Lower lobe of right lung (tissue), 2 donors: ENCODE measurements around the gene MED9. TPM values are rescaled to one million over a fixed set of nuclear protein-coding genes. Genes with fewer than 3 reads are reported as not detected.

Experiments
- ATAC-seq, 2 donors: fragments of 200-7000 bp; cut with Tn5 transposase; one replicate each; pipeline ENCODE4 v1.9.1; 2020 to 2022; ENCODE audit warnings: mild to moderate bottlenecking in 2 of 2, moderate library complexity in 2 of 2
- DNase-seq: peaks from one replicate; pipeline ENCODE4 v3.0.0-alpha.2; 2020
- H3K27ac ChIP-seq: fragments of 200-600 bp; one replicate; pipeline ENCODE4 v1.8.0; 2022
- H3K27me3 ChIP-seq: fragments of 200-600 bp; one replicate; pipeline ENCODE4 v1.8.0; 2022; ENCODE audit warnings: low read depth
- H3K36me3 ChIP-seq: fragments of 200-600 bp; one replicate; pipeline ENCODE4 v1.8.0; 2022; ENCODE audit warnings: mild to moderate bottlenecking
- H3K4me1 ChIP-seq: fragments of 200-600 bp; one replicate; pipeline ENCODE4 v1.8.0; 2022
- H3K4me3 ChIP-seq: fragments of 200-600 bp; one replicate; pipeline ENCODE4 v1.8.0; 2022; ENCODE audit warnings: mild to moderate bottlenecking
- H3K9me3 ChIP-seq: fragments of 200-600 bp; one replicate; pipeline ENCODE4 v1.8.0; 2022
- intact Hi-C: fragments of 100-400 bp; cut with DNase I; formaldehyde crosslinking; loops from one replicate; pipeline ENCODE4 v1.11.0; 2022
- total RNA-seq: library from RNA; stranded (reverse); fragmentation: NEBNext Ultra II Directional; extraction: Animal tissue kit (Norgen Biotek cat#: 25700); gene quantifications from one replicate; pipeline ENCODE4 v1.2.1, GENCODE V29; 2021
- TF ChIP-seq, protein P1 (sequence below): fragments of 200-600 bp; IDR thresholded peaks from one replicate; pipeline ENCODE4 v1.8.0; 2022; ENCODE audit warnings: antibody characterized with exemption, mild to moderate bottlenecking
- donor health status: DM: no; HTN: yes; CAD: no; lungs with severe emphysema.

MED9 gene
- total RNA-seq, 1 donor from 2014 or later = 14.5 TPM

DNA sequence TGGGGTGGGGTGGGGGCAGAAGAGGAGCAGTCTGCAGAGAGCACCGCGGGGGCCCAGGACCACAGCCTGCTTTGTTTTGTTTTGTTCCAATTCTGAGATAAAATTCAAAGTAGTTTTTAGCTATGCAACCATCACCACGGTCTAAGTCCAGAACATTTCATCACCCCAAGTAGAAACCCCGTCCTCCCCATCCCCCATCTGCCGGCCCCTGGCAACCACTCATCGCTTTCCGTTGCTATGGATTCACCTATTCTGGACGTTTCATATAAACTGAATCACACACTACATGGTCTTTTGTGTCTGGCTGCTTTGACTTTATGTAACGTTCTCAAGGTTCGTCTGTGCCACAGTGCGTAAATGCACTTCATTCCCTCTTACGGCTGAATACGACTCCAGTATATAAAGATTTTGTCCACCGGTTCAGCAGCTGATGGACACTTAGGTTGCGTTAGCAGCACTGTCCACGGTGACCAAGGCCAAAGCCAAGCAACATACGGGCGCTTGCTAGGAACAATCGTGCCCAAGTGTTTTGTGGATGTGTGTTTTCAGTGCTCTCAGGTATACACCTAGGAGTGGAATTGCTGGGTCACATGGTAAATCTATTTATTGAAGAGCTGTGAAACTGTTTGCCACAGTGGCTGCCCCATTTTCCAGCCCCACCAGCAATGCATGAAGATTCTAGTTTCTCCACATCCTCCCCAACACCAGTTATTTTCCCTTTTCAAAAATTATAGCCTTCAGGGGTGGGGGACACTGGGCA lies 47.1 kb downstream of the MED9 start:
- Histone ChIP-seq H3K27me3 (no peaks in the 10 kb centered on the region), H3K9me3 (no peaks in the 10 kb centered on the region), H3K4me3 (no peak overlapping the region), H3K36me3 (peaks cover 12% of the 10 kb centered on the region), H3K4me1 (peaks cover 12% of the 10 kb centered on the region), H3K27ac (no peak overlapping the region)
- intact Hi-C loops = no loop called here
- no peak for DNase-seq
- ATAC-seq = no peak
- TF ChIP-seq, protein P1, sequence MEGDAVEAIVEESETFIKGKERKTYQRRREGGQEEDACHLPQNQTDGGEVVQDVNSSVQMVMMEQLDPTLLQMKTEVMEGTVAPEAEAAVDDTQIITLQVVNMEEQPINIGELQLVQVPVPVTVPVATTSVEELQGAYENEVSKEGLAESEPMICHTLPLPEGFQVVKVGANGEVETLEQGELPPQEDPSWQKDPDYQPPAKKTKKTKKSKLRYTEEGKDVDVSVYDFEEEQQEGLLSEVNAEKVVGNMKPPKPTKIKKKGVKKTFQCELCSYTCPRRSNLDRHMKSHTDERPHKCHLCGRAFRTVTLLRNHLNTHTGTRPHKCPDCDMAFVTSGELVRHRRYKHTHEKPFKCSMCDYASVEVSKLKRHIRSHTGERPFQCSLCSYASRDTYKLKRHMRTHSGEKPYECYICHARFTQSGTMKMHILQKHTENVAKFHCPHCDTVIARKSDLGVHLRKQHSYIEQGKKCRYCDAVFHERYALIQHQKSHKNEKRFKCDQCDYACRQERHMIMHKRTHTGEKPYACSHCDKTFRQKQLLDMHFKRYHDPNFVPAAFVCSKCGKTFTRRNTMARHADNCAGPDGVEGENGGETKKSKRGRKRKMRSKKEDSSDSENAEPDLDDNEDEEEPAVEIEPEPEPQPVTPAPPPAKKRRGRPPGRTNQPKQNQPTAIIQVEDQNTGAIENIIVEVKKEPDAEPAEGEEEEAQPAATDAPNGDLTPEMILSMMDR = no peak

DNA sequence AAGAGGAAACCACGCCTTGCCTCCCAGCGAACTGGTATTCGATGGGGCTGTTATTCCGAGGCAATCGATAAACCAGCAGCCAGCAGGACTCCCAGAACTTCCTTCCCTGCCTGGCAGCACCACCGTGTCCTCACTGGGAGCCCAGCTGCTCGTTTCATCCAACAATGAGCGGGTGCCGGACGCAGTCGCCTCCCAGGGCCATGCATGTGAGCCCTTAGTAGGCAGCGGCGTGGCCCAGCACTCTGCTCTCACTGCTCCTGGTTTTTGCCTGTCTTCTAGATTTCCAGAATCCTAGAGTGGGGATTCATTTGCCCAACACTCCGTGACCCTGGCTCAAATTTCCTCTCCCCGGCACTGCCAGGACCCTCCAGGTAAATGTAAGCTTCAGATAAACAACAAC lies 48.5 kb downstream of the MED9 start:
- H3K4me3 ChIP-seq = no peak overlapping the region
- TF ChIP-seq, protein P1 = no peak
- H3K27me3 ChIP-seq = no peaks in the 10 kb centered on the region
- H3K27ac ChIP-seq = no peak overlapping the region
- DNase-seq (no peak), ATAC-seq (no peak)
- peaks cover 9% of the 10 kb centered on the region for H3K36me3 ChIP-seq
- peaks cover 12% of the 10 kb centered on the region for H3K4me1 ChIP-seq
- no peaks in the 10 kb centered on the region for H3K9me3 ChIP-seq
- intact Hi-C loops = no loop called here

DNA sequence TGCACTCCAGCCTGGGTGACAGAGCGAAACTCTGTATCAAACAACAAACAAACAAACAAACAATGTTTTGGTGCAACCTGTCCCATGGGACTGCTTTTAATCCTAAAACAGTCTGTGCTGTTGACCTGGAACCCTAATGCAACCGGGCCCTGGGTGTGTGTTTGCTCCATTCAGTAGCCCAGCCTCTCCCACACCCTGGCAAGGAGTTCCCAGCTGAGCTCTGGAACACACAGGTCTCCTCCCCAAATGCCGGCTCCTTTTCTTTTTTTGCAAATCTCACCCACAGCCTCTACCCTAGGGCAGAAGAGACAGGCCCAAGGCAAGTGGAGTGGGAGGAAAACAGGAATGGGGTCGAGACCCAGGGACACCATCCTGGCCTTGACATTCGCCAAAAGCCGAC lies 49.2 kb downstream of the MED9 start:
- peaks cover 3% of the 10 kb centered on the region for H3K36me3 ChIP-seq
- no peak for DNase-seq
- H3K9me3 ChIP-seq = no peaks in the 10 kb centered on the region
- H3K27me3 ChIP-seq = no peaks in the 10 kb centered on the region
- TF ChIP-seq, protein P1 = no peak
- peaks cover 12% of the 10 kb centered on the region for H3K4me1 ChIP-seq
- H3K4me3 ChIP-seq = no peak overlapping the region
- ATAC-seq = peak in 1 of 2 donors; percentile 17
- no peak overlapping the region for H3K27ac ChIP-seq
- intact Hi-C loops = no loop called here

DNA sequence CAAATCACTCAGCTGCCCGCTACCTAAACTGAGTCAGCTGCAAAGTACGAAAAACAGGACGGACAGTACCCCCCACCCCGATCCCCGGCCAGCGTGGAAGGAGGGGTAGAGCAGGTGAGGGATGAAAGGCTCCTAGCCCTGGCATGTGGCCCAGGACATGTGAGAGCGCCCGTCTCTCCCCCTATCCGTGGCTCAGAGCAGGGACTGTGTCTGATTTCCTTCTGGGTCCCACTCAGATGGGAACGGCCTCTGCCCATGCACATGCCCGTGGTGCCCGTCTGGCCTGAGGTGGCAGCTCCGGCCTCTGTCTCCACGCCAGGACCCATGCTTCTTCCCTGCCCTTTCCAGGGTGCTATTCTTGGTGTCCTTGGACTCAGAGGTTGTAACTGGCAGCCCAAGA lies 49.6 kb downstream of the MED9 start:
- H3K27ac ChIP-seq = no peak overlapping the region
- ATAC-seq (peak; percentile 37 to 54), DNase-seq (no peak)
- intact Hi-C loops = no loop called here
- no peak overlapping the region for H3K4me3 ChIP-seq
- H3K36me3 ChIP-seq = no peaks in the 10 kb centered on the region
- H3K4me1 ChIP-seq = peaks cover 12% of the 10 kb centered on the region
- no peaks in the 10 kb centered on the region for H3K9me3 ChIP-seq
- H3K27me3 ChIP-seq = no peaks in the 10 kb centered on the region
- TF ChIP-seq, protein P1 = no peak

DNA sequence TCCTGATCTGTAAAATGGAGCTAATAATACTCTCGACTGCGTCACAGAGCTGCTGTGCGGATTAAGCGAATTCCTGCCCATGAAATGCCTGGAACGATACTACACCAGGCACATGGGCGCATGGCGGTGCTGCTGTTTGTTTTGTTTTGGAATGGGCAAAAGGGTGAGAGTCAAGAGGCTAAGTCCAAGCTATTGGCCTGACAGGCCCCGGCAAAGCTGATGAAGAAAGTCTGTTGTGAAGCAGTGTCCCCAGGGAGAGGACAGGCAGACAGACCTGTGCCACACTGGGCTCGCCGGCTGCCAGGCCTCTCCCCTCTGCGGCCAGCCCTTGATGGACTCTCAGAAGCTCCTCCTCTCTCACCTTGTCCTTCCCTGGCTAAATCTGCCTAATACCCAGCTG lies 50.7 kb downstream of the MED9 start:
- TF ChIP-seq, protein P1 = no peak
- H3K4me1 ChIP-seq = peaks cover 12% of the 10 kb centered on the region
- DNase-seq (no peak), ATAC-seq (peak; percentile 62 to 72)
- no peak overlapping the region for H3K4me3 ChIP-seq
- no peaks in the 10 kb centered on the region for H3K9me3 ChIP-seq
- H3K36me3 ChIP-seq = no peaks in the 10 kb centered on the region
- no peak overlapping the region for H3K27ac ChIP-seq
- intact Hi-C loops = no loop called here
- no peaks in the 10 kb centered on the region for H3K27me3 ChIP-seq
